Tongue (tissue), 2 donors: ENCODE data around the gene TEX36. TPM values are rescaled to one million over a fixed set of nuclear protein-coding genes. Genes with fewer than 3 reads are reported as not detected.
"Not testable (repeated sequence)": the region's sequence is repeated elsewhere in the genome, so short reads cannot be mapped to it uniquely, and the experiment has no call there.

Experiments used
- DNase-seq: peaks from one replicate; pipeline ENCODE4 v3.0.0-alpha.2; 2015
- total RNA-seq: library from RNA; depleted of rRNA; stranded (reverse); fragments of >200 nt; gene quantifications from one replicate; pipeline ENCODE4 v1.2.3, GENCODE V29; 2014

The TEX36 gene
- total RNA-seq, 1 donor from 2014 or later, result not detected

- DNase-seq, result no peak
These were observed 9.2 kb upstream of the TEX36 start for GRCh38 chr10:125692196-125692595.

GRCh38 chr10:125691160-125691981 lies 8.4 kb upstream of the TEX36 start:
- no peak for DNase-seq

DNA sequence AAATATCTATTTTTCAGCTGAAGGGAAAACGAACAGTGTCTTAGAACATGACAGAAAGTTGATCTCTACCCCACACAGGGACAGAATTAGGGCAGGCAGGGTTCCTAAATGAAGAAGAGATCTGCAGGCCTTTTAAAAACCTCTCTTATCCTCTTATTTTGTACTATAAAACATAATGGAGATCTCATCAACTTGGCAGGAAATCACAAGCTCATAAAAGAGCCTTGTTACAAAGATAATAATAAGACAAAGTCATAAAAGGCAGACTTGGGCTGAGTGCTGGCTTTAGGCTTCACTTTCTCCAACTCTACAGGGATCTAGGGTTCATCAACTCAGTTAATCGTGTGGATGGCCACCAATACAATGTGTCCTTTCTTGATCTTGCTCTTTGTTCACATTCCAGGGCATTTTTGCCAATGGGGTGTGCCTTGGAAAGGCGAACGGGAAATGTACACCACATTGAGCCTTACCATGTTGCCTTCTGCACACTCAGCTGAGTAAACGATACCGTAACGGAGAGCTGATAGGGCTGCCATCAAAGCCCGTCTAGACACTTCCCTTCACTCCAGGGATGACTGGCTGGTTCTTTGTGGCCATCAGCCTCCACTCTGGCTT lies 7.1 kb upstream of the TEX36 start:
- DNase-seq, result no peak

DNA sequence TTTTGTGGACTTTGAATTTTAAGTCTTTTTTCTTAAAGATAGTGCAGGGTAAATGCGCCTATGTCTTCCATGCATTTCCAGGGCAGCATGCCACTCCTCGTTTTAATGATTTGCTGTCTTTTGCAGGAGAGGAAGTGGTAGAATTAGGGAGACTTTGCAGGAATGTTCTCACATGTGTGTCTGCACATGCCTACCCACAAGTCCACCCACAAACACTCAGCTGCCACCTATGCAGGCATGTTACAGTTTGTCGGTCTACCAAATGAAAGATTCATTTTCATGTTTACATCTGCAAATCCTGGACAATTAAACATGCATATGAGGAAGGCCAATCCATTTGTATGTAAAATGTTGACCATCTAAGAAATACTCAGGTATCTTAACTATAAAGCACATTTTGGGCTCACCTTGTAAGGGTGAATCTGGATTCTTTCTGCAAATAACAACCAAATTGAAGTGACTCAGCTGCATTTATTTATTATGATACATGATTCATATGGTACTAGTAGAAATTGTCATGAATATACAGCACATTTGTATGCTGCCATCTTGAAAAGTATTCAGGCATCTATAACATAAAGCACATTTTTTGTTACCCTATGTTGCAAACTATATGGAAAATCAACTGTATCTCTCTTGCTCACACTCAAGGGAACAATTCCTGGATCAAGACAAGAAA lies 4.7 kb upstream of the TEX36 start:
- no peak for DNase-seq

- peak; percentile 64 for DNase-seq
These were observed 1.6 kb upstream of the TEX36 start for GRCh38 chr10:125684581-125684980.

GRCh38 chr10:125683821-125684220 lies 858 bp upstream of the TEX36 start:
- DNase-seq, result no peak

DNA sequence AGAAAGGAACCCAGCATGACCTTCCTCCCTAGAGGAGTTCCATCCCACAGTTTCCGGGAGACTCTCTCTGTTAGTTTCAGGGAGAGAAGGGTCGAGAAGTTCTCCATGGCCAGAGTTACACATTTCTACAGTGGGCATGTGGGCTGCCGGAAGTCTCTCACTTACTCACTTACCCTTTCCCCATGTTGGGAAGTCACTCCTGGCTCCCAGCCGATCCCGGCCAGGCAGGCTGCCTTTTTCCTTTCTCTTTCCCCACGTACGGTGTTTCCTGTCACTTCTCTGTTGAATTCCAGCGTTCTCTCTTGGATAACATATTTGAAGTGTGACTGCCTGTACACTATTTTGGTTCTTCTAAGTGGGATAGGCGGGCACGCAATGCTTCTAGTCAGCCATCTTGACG lies 3.5 kb downstream of the TEX36 start:
- no peak for DNase-seq

DNA sequence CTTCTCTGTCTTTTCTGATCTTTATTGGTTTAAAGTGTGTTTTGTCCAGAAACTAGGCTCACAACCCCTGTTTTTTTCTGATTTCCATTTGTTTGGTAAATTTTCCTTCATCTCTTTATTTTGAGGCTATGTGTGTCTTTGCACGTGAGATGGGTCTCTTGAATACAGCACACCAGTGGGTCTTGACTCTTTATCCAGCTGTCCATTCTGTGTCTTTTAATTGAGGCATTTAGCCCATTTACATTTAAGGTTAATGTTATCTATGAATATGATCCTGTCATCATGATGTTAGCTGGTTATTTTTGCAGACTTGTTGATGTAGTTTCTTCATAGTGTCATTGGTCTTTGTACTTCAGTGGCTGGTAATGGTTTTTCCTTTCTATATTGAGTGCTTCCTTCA lies 10.1 kb downstream of the TEX36 start:
- DNase-seq, result no peak

DNA sequence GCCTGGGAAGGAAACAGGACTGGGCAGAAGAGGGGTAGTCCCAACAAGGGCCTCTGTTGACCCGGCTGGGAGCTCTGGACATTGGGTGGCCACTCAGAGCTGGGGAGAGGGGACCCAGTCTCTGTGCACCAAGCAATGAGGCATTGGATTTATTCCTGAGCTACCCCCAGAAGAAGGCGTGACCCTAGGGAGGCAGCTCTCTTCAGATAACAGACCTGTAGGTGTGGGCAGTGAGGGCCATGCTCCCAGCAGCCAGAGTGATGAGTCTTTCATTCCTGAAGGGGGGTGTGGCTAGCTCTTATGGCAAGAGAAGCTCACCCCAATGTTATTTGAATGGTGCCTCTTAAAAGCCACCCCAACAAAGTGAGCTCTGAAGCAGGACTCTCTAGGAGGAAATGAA lies 20.4 kb downstream of the TEX36 start:
- DNase-seq, result no peak

GRCh38 chr10:125661941-125662515 lies 20.9 kb downstream of the TEX36 start:
- DNase-seq, result peak; percentile 79

DNA sequence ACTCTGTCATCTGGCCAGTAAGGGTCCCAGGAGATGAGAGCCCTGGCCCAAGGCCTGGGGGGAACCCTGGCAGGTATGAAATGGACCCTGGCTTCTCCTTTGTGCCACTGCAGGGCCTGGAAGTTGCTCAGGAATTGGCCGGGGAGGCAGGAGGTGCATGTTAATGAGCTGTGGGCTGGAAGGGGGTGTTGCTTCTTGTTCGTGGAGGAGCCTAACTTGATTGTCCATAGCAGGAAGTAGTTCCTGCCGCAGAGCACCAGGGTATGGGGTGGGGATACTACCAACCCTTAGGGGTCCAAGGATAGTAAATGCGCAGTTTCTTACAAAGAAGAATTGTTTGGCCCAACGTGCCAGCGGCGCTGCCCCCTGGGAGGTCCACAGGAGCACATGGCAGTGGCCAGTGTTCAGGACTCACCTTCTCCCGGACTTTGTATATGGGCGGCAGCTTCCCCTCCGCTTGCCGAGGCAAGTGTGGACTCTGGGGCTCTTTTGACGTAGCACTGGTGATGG lies 21.5 kb downstream of the TEX36 start:
- no peak for DNase-seq

- DNase-seq, result no peak
These were observed 23.9 kb downstream of the TEX36 start for GRCh38 chr10:125659071-125659470.

DNA sequence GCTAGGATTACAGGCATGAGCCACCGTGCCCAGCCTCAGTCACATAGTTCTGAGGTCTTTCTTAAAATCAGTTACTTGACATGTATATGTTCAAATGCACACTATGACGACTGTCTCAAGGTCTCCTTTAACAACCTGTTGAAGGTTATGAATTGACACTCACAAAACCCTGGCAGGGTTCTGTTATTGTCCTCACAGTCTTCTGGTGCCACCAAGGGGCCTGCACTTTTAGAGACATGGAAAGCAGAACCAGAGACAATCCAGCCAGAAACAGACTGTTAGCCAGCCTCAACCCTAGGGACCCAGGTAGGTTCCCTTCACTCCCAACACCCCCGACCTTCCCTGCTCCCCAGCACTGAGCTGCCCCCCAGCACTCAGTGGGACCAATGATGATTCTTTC lies 26.4 kb downstream of the TEX36 start:
- DNase-seq, result no peak

GRCh38 chr10:125653113-125653512 lies 29.9 kb downstream of the TEX36 start:
- DNase-seq, result not testable (repeated sequence)

DNA sequence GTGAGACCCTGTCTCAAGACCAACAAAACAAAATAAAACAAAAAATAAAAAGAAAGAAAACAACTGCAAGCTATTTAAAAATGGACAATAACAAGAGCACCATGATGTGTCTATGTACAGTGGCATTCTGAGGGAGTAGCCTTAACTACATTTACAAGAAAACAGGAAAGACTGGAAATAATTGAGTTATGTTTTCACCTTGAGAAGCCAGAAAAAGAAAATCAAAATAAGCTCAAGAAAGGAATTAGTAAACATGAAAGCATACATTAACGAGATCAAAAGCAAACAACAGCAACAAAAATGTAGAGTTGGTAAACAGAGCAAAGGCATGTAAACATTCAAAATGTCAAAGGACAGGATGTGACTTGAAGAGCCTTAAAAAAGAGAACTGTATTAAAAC lies 36.7 kb downstream of the TEX36 start:
- no peak for DNase-seq

GRCh38 chr10:125641398-125641797 lies 41.6 kb downstream of the TEX36 start:
- DNase-seq, result no peak

DNA sequence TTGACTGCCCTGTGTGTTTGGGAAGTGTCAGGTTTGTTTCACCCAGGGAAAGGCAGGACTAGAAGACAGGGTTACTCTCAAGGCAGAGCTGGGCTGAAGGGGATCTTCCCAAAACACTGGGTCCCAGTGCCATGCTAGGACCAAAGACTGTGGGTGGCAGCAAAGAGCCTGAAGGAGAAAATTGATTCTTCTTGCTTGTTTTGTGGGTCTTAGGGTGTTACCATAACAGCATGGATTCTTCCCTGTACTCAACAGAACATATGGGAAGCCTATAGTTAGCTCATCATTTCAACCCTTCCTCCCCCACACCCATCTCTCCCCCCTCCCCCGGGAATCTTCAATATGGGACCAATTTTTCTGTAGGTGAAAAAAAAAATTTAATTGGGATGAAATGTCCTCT lies 42.3 kb downstream of the TEX36 start:
- DNase-seq, result peak; percentile 59

DNA sequence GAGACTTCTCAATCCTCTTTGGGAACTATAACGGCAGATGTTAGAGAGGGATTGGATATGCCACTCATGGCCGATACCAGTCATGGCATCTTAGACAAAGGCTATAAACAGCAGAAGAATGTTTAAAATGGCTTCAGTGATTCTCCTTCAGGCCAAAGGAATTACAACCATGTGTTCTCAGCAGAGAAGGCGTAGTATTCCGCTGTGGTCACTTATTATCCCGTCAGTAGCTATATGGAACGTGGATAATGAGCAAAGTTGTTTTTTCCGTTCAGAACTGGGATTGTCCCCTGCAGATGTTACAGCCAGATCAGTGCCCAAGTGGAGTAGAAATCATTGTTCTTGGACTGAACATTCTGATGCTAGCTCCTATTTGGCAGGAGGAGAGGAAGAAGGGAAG lies 43.1 kb downstream of the TEX36 start:
- peak; percentile 53 for DNase-seq

- no peak for DNase-seq
These were observed 44.4 kb downstream of the TEX36 start for GRCh38 chr10:125638555-125638954.

DNA sequence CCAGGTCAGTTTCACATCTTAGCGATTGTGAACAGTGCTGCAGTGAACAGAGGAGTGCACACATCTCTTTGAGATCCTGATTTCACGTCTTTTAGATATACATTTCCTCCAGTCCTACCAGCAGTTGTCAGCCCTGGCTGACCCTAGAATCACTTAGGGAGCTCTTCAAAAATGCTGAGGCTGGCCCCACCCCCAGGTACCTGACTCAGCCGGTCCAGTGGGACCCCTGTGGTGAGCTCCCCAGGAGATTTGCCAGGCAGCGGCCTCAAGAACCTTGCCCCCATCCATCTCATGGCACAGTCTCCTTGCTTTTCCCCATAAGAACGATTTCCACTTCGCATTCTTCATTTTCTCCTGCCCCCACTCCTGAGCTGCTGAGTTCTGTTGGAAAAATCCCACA lies 45.5 kb downstream of the TEX36 start:
- no peak for DNase-seq

GRCh38 chr10:125634606-125635005 lies 48.4 kb downstream of the TEX36 start:
- DNase-seq, result no peak

GRCh38 chr10:125633517-125633999 lies 49.4 kb downstream of the TEX36 start:
- no peak for DNase-seq

- DNase-seq, result no peak
These were observed 51.2 kb downstream of the TEX36 start for GRCh38 chr10:125631806-125632205.
